ENCODE measurements around the gene DLX3.

The DLX3 gene

DNA sequence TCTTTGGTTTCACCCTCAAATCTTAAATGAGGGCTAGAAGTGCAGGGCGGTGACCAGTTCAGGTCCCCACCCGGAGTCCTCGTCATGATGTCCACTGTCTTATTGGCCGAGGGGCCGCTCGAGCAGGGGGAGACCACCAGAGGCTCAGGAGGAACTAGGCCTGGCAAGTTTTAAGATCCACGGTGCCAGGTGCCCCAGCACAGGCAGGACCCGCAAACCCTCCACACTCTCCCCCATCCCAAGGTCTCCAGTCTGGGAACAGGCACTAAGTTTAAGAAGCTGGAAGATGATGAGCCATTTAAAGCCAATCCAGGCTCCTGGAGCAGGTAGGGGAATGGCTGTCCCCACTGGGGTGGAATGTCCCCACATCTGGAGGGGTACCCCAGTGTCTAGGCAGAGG, 4.1 kb downstream of the DLX3 start:
- Histone ChIP-seq H4K20me1 (ENCODE audit: insufficient read depth, low read length) (peaks cover 25% of the 10 kb centered on the region), H2AFZ (ENCODE audit: low read depth, low read length) (no peak overlapping the region), H3K27ac (ENCODE audit: low read length) (no peak overlapping the region), H3K4me3 (ENCODE audit: low read depth in 1 of 2, low read length in 2 of 2) (no peak overlapping the region), H3K9ac (ENCODE audit: low read depth, low read length) (no peak overlapping the region), H3K36me3 (ENCODE audit: insufficient read depth, low read length) (no peaks in the 10 kb centered on the region), H3K4me1 (ENCODE audit: insufficient read depth, low read length) (no peaks in the 10 kb centered on the region), H3K27me3 (ENCODE audit: insufficient read depth, low read length, poor library complexity) (peaks cover 60% of the 10 kb centered on the region), H3K4me2 (ENCODE audit: insufficient read depth, low read length) (no peak overlapping the region), H3K79me2 (ENCODE audit: insufficient read depth, low read length) (no peaks in the 10 kb centered on the region), H3K9me3 (ENCODE audit: insufficient read depth, low read length, severe bottlenecking) (no peaks in the 10 kb centered on the region)
- no peak for ATAC-seq (ENCODE audit: insufficient read depth, low read depth)
- TF ChIP-seq EZH2 (IDR thresholded peaks at IDR 0.05; ENCODE audit: borderline replicate concordance, low read depth, low read length, severe bottlenecking), result no peak
- TF ChIP-seq, protein P1, sequence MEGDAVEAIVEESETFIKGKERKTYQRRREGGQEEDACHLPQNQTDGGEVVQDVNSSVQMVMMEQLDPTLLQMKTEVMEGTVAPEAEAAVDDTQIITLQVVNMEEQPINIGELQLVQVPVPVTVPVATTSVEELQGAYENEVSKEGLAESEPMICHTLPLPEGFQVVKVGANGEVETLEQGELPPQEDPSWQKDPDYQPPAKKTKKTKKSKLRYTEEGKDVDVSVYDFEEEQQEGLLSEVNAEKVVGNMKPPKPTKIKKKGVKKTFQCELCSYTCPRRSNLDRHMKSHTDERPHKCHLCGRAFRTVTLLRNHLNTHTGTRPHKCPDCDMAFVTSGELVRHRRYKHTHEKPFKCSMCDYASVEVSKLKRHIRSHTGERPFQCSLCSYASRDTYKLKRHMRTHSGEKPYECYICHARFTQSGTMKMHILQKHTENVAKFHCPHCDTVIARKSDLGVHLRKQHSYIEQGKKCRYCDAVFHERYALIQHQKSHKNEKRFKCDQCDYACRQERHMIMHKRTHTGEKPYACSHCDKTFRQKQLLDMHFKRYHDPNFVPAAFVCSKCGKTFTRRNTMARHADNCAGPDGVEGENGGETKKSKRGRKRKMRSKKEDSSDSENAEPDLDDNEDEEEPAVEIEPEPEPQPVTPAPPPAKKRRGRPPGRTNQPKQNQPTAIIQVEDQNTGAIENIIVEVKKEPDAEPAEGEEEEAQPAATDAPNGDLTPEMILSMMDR (IDR thresholded peaks at IDR 0.05; ENCODE audit: borderline replicate concordance, extremely low read depth, low read length, poor library complexity, severe bottlenecking), result no peak
- DNase-seq, result no peak

DNA sequence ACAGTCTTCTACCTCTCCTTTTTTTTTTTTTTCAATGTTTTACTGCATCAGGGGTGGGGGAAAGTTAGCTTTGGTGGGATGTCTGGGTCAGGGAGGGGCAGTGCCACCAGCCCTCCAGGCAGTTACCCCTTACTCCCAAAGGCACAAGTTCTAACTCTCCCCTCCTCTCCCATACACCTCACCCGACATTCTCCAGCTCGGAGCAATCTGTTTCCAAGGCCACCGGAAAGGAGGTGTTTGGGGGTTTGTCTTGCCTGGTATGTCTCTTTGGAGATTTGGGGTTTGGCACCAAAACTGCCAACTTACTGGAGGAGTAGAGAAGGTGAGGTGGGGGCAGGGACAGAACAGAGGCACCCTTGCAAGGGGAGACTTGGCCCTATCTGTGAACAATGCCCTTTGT, 4.7 kb downstream of the DLX3 start:
- Histone ChIP-seq H3K36me3 (ENCODE audit: insufficient read depth, low read length) (no peaks in the 10 kb centered on the region), H3K79me2 (ENCODE audit: insufficient read depth, low read length) (no peaks in the 10 kb centered on the region), H4K20me1 (ENCODE audit: insufficient read depth, low read length) (peaks cover 25% of the 10 kb centered on the region), H3K4me2 (ENCODE audit: insufficient read depth, low read length) (no peak overlapping the region), H3K4me1 (ENCODE audit: insufficient read depth, low read length) (no peaks in the 10 kb centered on the region), H3K9ac (ENCODE audit: low read depth, low read length) (no peak overlapping the region), H2AFZ (ENCODE audit: low read depth, low read length) (no peak overlapping the region), H3K4me3 (ENCODE audit: low read depth in 1 of 2, low read length in 2 of 2) (no peak overlapping the region), H3K27ac (ENCODE audit: low read length) (no peak overlapping the region), H3K27me3 (ENCODE audit: insufficient read depth, low read length, poor library complexity) (peaks cover 58% of the 10 kb centered on the region), H3K9me3 (ENCODE audit: insufficient read depth, low read length, severe bottlenecking) (no peaks in the 10 kb centered on the region)
- DNase-seq (no peak), ATAC-seq (ENCODE audit: insufficient read depth, low read depth) (no peak)
- no peak for TF ChIP-seq EZH2 (IDR thresholded peaks at IDR 0.05; ENCODE audit: borderline replicate concordance, low read depth, low read length, severe bottlenecking)
- TF ChIP-seq, protein P1 (IDR thresholded peaks at IDR 0.05; ENCODE audit: borderline replicate concordance, extremely low read depth, low read length, poor library complexity, severe bottlenecking), result no peak

DNA sequence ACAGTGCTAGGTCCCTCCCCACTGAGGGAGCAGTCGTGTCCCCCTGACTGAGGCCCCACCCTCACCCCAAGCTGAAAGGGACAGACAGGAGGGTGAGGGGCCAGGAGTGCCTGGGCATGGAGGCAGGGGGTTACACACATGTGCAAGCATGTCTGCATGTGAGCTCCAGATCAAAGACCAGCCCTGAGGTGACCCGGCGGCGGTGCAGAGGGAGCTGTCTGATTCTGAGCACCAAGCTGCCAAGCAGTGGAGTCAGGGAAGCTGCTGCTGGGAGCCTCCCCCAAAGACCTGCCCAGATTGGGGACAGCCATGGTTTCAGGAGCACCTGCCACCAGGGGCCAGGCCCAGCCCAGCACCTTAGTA, 5.5 kb downstream of the DLX3 start:
- DNase-seq, result no peak
- Histone ChIP-seq H3K4me1 (ENCODE audit: insufficient read depth, low read length) (no peaks in the 10 kb centered on the region), H3K9ac (ENCODE audit: low read depth, low read length) (no peak overlapping the region), H3K4me3 (ENCODE audit: low read depth in 1 of 2, low read length in 2 of 2) (no peak overlapping the region), H3K27me3 (ENCODE audit: insufficient read depth, low read length, poor library complexity) (peaks cover 53% of the 10 kb centered on the region), H3K27ac (ENCODE audit: low read length) (no peak overlapping the region), H3K79me2 (ENCODE audit: insufficient read depth, low read length) (no peaks in the 10 kb centered on the region), H4K20me1 (ENCODE audit: insufficient read depth, low read length) (peaks cover 20% of the 10 kb centered on the region), H2AFZ (ENCODE audit: low read depth, low read length) (no peak overlapping the region), H3K9me3 (ENCODE audit: insufficient read depth, low read length, severe bottlenecking) (no peaks in the 10 kb centered on the region), H3K36me3 (ENCODE audit: insufficient read depth, low read length) (no peaks in the 10 kb centered on the region), H3K4me2 (ENCODE audit: insufficient read depth, low read length) (no peak overlapping the region)
- no peak for ATAC-seq (ENCODE audit: insufficient read depth, low read depth)
- no peak for TF ChIP-seq EZH2 (IDR thresholded peaks at IDR 0.05; ENCODE audit: borderline replicate concordance, low read depth, low read length, severe bottlenecking)
- TF ChIP-seq, protein P1 (IDR thresholded peaks at IDR 0.05; ENCODE audit: borderline replicate concordance, extremely low read depth, low read length, poor library complexity, severe bottlenecking), result no peak

Data from DND-41 (cell line).